GM18511 (cell line): ENCODE data around the gene CAPN9.

ENCODE experiments used
- ATAC-seq: cut with Tn5 transposase; IDR thresholded peaks from one replicate; pipeline ENCODE4 v1.9.1; 2021; ENCODE audit warnings: mild to moderate bottlenecking, moderate library complexity; ENCODE audit not compliant: unreplicated experiment

Gene CAPN9

DNA sequence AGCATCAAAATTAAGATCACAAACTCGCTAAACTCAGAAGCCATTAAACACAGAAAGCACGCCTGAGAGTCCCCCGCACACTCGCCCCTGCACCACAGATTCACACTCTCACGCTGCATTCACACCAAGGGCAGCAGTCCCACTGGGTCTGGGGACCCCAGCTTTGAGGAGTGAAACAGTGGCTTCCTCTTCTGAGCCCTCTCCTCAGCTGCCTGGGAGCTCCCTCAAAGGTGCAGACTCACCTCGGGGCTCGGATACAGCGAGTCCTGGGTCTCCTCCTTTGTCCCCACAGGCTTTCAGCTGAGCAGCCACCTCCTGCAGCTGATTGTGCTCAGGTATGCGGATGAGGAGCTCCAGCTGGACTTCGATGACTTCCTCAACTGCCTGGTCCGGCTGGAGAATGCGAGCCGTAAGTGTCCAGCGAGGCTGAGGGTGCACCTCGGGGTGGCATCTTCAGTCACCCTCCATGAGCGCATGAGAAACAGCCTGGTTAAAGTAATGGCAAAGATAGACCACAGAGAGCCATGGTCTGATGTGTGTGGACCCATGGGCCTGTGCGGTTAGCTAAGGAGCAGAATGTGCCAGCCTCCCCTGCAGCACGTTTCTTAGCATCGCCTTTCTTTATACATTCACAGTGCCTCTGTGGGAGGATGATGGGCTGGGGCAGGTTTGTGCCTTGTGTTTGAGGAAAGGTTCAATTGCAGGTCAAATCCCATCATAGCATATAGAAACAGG is 47.9 kb downstream of the CAPN9 start:
- no peak for ATAC-seq

DNA sequence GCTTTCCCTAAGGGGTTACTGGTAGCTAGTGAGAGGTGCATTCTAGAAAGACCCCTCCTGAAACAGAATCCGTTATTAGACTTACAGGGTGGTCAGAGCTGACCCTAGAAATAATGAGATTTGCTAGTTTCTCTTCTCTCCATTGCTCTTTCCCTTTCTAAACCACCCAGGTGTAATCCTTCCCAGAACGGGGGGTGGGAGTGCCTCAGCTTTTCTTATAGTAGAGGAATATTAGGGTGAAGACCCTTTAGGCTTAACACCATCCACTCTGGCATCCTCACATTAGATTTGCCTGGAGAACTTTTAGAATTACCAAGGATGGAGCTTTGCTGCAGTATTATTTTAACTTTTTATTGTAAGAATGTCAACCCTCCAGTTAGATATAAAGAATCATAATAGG is 49.4 kb downstream of the CAPN9 start:
- ATAC-seq: no peak

DNA sequence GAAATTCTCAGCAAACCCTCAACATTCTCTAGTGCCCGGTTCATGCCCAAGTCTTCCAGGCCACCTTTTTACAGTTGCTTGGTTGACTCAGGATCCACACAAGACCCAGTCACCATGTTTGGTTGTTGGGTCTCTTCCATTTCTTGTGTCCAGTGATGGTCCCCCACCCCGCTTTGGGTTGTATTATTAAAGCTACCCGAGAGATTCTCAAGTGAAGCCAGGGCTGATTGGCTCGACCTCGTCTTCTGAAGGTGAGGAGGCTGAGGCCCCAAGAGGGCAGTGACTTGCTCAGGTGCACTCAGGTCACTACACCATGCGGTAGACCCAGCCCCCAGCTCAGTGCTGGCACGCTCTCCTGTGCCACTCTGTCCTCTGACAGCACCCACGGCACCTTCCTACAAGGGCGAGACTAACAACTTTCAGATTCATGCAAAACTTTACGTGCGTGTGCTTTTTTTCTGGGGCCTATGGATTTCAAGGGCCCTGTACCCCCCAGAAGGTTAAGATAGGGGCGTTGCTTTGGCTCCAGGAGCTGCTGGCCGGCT is 50.3 kb downstream of the CAPN9 start:
- ATAC-seq: no peak

DNA sequence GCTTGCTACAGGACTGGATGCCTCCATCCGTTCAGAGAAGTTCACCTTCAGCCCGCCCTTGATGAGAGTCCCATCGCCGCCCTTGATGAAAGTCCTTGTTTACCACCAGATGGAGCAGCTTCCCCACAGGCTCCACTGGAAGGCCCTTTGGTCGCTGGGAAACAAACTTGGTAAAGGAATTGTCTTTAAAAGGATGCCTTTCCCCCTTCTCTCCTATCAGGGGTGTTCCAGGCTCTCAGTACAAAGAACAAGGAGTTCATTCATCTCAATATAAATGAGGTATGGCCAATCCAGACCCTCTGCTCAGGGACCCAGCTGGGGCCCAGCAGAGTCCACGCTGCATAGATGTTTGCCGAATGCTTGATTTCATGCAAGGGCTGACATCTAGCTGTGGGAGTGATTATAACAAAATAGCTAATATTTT is 50.8 kb downstream of the CAPN9 start:
- no peak for ATAC-seq

DNA sequence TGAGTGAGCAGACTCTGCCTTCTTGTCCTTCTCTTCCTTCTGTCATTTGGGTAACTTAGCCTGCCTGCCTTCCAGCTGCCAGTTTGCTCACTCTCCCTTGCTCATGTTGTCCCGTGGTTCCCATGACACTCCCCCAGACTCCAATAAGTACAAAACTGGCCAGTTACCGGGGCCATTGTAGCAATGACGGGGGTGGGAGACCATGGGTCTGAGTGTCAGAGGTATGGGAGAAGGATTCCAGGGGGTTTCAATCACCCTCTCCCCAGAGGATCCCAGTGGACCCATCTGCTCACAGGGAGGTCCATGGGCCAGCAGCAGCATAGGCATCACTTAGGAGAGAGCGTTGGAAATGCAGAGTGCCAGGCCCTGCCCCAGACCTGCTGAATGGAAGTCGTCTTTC is 51.3 kb downstream of the CAPN9 start:
- no peak for ATAC-seq

DNA sequence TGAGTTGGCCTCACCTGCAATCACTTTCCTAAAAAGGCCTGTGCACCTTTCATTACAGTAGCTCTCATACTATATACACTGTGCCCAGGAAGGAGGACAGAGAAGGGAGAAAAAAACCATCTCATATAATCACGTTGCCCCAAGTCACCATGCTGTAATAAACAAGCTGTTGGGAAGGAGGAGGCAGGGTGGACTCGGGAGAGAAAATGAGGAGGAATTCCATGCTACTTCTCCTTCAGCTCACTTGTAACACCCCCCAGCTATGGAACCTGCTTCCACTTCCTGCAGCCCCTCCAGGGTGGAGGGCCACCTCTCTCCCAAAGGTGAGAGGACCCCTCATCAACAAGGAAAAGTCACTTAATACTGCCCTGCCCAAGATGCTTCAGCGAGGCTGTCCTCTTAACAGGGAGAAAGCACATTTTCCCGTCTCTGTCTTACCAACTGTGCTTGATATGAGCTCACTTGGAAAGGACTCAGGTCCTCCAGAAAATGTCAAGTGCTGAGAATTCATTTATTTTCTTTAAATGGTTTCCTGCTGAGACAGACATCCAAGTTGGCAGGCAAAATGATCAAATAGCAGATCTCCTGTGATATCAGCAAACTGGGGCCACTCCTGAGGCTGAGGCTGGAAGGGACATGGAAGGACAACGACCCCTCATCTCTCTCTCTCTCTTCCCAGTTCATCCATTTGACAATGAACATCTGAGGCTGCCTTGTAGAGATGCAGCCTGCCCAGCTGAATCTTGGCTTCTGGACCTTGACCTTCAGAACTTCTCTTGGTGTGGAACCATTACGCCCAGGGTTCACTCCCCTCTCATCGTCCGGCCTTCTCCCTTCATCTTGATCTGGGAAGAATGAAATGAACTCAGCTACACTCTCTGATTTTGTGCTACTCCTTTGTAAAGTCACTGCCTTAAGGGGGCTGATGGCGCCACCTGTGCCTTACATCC is 54.0 kb downstream of the CAPN9 start:
- no peak for ATAC-seq

DNA sequence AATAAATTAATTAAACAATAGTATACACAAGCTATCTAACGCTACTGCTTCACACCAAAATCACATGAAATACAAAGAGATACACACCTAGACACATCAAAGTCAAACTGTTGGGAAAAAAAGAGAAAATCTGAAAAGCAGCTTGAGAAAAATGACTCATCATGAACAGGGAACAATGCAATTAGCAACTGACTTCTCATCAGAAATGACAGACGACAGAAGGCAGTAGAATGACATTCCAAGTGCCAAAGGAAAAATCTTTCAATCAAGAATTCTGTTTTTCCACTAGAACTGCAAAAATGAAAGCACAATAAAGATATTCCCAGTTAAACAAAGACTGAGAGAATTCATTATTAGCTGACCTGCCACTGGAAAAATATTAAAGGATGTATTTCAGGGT is 57.2 kb downstream of the CAPN9 start:
- no peak for ATAC-seq

DNA sequence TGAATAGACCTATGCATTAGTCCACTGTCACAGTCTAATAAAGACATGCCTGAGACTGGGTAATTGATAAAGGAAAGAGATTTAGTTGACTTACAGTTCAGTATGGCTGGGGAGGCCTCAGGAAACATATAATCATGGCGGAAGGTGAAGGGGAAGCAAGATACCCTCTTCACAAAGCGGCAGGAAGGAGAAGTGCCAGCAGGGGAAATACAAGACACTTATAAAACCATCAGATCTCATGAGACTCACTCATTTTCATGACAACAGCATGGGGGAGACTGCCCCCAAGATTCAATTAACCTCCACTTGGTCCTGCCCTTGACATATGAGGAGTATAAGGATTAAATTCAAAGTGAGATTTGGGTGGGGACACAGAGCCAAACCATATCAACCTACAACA is 59.4 kb downstream of the CAPN9 start:
- ATAC-seq: no peak

DNA sequence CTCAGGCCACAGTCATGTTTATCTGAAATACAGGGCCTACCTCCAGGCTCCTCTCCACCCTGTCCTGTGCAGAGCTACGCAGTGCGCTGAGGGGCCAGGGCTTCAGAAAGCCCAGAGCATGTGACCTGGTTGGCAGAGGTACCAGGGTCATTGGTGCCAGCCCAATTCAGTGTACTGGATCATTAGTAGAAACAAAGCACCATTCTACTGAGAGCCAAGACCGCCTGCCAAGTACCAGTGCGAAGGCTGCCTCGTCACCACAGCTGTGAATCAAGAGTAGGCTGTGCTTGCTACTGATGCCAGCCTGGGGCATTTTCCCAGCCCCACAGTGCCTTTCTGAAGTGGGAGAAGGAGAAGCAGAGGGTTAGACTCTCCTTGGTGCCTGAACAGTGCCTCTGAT is 59.8 kb downstream of the CAPN9 start:
- ATAC-seq: no peak

DNA sequence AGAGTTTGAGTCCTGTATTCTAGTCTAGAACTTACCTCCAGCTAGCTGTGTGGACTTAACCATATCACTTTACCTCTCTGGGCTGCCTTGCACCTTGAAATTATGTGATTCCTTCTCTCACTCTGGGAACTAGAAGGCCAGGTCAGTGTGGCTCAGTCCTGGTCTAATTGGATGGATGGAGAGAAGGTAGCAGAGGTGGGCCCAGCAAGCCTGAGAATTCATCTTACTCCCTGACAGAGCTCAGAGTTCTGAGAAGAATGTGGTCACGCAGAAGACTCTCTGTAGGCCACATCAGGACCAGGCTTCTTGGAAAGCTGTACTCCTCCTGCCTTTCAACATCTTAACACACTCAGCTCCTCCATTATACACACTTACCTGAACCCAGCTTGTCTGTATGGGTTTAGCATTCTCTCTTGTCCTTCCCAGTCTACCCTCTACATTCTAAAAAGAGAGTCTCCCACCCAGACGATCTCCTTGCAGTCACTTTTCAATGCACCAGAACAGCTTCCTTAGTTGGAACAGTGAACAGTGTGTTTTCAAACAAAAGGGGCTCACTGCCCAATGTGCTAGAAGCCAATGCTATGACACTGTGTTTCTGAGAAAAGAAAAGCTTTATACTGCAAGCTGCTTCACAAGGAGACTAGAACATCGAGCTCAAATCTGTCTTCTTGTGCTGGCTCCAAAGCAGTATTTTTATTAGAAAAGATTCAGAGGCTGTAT is 60.5 kb downstream of the CAPN9 start:
- ATAC-seq: no peak

DNA sequence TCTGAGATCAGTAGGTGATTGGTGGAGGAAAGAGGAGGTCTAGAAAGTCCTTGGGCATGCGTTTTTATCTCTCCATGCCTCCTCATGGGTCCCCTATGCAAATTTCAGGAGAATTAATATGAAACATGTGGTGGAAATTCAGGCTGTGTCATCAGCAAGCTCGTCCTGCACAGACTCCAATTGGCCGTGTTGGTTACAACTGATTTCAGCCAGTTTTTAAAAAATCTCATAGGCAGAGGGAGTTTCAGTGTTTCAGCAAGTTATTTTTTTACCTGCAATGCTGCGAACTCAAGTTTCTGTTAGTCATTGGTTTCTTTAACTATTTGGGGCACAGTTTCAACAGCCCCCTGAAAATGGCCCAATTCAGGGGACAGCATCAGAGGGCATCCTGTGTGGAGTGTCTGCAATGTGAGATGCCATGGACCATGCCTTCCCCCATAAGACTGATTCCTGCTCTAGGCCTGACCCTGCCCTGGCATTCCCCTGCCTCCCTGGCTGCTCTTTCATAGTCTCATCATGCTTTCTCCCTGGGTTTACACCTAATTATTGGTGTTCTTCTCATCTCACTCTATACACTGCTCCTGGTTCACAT is 61.2 kb downstream of the CAPN9 start:
- no peak for ATAC-seq

DNA sequence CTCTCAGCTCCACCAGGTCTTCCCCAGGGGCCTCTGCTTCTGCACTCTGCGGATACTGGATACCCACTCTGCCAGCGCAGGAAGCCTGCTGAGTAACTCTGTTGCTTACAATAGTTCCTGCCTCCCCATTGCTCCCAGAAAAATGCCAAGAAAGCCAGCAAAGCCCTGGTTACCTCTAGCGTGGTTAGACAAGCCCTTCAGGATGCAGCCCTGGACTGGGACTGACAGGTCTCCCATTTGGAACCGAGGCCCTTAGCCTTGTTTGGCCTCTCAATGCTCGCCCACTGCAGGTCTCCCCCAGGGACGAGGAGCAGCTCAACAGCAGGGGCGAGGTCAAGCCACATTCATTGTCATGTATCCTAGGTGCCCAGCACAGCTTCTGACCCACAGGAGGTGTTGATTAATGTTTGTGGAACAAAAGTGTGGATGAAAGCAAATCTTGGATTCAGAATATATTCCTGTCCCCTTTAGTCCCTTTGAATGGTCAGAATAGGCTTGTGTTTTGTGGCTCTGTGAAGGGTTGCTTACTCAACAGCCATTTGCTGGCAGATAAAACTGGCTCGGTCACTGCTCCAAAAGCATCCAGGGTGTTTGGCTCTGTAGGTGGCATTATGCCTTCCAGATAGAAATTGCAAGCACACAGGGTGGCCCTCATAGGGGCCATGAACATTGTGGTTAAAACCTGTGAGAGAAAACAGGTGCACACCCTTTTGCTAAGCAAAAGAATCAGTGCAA is 62.2 kb downstream of the CAPN9 start:
- ATAC-seq: no peak

DNA sequence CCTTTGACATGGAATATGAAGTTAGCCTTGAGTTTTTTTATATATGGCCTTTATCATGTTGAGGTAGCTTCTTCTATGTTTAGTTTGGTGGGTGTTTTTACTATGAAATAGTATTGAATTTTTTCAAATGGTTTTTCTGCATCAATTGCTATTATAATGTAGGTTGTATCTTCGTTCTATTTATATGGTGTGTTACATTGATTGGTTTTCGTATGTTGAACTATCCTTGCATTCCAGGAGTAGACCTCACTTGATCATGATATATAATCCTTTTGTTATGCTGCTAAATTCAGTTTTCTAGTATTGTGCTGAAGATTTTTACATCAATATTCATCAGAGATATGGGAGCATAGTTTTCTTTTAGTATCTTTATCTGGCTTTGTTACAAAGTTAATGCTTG is 65.4 kb downstream of the CAPN9 start:
- ATAC-seq: no peak

DNA sequence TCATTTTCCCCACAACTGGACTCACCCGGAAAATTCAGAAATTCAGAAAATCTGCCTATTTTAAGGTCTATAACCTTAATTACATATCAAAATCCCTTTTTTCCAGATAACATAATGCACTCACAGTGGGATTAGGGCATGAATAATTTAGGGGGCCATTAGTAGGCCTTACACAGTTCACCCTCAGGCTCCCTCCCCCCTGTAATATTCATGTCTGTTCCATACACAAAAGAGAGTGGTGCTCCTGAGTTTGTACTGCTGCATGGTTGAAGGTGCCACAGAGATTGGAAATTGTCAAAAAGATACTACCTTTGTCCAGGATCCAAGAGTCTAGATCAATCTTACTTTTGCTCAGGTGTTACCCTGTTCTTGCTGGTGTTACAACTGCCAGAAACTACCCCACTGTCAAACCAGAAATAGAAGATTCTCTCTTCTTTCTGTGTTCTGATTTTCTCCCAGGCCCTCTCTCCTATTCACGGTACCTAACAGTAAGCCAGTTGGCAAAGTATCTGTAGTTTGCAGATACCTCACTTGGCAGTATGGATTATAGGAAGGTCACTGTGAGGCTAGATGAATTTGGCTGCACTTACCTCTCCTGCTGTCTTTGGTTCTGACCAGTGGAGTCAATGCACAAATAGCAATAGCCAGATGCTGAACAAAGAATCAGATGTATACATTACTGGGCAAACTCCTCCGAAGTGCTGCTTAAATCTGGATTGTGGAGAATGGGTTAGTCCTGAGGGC is 67.9 kb downstream of the CAPN9 start:
- ATAC-seq: no peak

DNA sequence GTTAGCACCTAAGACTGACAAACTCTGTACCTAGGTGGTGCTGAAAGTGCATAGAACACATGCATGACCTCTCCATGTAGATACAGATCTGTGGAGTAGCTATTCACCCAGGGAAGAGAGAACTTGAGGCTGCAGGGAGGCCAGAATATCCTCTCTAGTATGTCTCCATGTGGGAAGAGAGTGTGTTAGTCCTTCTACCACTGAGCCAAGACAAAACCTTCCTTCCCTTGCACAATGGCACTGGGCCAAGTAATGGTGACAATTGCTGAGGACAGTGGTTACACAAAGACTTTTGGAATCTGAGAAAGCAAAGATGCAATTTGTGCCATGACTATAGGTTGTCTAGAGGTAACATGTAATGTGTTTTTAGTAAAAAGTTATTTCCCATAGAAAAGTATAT is 68.8 kb downstream of the CAPN9 start:
- ATAC-seq: no peak

DNA sequence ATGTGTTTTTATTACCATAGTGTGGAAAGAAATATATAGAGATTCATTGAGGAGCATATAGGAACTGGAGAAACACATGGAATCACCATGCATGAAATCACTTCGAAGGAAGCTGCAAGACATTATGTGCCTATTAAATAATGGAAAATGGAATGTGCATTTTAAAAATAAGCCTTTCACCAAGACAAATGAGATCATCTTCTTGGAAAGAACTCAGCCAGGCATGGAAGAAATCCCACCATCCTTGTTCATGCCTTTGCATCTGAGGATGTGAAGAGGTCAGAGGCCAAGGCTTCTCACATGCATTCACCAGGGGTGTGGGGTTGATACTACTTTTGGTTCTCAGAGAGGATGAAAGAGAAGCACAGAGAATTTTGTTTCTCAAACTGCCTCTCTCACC is 71.2 kb downstream of the CAPN9 start:
- ATAC-seq: no peak

DNA sequence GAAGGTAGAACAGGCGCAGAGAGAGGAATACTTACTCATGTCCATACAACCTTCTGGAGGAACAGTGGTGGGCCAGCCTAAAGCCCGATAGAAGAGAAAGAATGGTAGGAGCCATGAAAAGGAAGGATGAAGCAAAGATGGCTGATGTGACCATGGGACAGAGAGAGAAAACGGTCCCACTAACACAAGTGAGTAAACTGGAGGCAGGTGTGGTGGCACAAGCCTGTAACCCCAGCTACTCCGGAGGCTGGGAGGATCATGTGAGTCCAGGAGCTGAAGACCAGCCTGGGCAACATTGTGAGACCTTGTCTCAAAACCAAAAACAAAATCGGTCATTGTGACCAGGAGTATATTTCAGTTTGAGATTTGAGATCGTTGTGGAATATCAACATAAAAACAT is 71.7 kb downstream of the CAPN9 start:
- no peak for ATAC-seq

DNA sequence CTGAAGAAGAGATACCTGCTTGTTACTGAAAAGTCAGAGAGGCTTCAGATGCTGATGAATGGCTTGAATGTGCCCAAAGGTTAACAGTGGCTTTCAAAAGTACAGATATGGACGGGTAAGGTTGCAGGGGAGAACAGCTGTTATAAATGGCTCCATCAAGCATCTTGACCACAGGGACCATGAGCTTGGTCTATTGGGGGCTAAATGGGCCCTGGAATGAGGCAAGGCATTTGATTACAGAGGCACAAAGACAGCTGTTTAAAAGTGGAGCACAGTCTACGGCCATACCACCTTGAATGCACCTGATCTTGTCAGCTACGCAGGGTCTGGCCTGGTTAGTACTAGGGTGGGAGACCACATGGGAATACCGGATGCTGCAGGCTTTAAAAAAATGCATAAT is 72.8 kb downstream of the CAPN9 start:
- no peak for ATAC-seq

DNA sequence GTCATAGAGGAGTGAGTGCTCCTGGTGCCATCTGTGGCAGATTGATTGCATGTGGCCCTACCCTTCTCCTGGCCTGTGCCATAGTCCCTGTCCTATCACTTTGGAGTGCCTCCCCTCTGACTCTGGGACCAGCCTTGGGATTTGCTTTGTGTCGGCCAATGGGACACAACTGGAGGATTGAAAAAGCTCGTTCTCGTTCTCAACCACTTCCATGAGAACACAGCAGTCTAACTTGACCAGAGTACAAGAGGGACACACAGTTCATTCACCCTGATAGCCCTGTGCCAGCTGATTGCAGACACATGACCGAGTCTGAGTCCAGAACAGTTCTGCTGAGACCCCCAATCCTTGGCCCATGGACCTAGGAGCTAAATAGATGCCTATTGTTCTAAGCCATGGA is 73.4 kb downstream of the CAPN9 start:
- no peak for ATAC-seq

DNA sequence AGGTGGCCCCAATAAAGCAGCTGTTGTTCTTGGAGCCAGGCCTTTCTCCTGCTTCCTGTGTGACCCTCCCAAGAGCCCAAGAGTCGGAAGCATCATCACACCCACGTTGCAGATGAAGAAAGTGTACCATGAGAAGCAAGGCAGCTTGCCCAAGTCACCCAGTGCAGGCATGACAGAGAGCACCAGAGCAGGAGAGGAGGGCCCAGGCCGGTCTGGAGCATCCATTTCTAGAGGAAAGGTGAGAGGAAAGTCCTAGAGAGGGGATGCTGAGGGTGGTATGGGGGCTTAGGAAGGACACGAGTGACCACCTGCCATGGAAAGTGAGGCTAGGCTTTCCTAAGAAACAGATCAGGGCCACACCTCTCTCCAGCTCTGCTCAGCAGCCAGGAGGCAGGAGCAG is 74.2 kb downstream of the CAPN9 start:
- no peak for ATAC-seq
